Stimulated activated CD8-positive, alpha-beta memory T cell treated with anti-CD3 and anti-CD28 coated beads, Interleukin-12 subunit alpha, Interleukin-12 subunit beta, amount 100 ng/mL, for 24 hours (primary cell): ENCODE measurements around the gene TMPRSS13.
"Not testable (repeated sequence)": the region's sequence is repeated elsewhere in the genome, so short reads cannot be mapped to it uniquely, and the experiment has no call there.

Source experiments
- DNase-seq: peaks from one replicate; pipeline ENCODE4 v3.0.0-alpha.2; 2020; ENCODE audit errors: extremely low read depth

Gene TMPRSS13

DNA sequence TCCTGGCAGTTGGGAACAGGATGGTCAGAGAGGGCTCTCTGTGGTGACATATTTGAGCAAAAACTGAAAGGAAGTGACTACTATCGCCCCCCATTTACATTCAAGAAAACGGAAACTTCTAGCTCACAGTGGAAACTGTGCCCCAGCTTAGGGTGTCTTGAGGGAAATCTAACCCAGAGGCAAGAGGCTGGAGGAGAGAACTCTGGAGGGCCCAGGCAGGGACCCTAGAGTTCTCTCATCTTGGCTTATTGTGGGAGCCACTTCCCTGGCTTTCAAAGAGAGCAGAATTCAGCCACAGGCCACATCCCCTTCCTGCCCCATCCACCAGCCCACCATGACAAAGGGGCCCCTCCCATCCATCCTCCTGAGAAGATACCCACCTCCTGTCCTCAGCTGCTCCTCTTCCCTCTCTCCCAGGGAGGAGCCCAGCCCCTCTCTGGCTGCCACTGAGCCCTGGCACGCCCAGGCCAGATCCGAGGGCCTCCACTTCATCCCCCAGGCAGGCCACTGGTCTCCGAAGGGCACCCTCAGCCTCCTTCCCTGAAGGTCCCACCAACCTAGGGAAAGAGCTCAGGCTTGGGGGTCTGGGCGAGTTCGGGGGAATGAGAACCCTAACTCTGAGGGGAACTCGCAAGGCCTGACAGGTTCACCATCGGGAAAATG lies 1.6 kb upstream of the TMPRSS13 start:
- no peak for DNase-seq

DNA sequence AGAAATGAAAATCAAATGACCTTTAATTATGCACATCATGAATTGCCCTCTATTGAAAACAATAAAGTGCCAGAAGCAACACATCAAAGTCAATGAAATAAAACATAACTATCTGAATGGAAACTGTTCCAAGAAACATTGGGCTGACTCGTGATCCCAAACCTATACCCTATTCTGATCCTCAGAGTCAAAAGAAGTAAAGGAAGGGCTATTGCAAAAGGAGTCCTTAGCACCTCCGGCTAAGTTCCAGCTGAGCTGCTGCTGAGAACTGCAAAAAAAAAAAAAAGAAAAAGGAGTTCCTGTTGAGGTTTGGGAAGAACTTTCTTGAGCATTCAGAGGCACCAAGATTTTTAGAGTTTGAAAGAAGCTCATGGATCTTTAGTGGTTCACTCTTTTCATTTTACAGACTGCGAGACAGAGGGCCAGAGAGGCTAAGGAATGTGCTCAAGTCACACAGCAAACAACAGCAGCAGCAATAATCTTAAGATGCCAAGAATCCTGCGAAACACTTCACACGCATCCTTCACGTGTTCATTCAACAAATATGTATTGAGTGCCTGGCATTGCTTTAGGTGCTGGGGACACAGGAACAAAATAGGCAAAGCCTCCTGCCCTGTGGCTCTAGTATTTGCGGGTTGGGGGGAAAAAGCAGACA lies 841 bp upstream of the TMPRSS13 start:
- DNase-seq: no peak

DNA sequence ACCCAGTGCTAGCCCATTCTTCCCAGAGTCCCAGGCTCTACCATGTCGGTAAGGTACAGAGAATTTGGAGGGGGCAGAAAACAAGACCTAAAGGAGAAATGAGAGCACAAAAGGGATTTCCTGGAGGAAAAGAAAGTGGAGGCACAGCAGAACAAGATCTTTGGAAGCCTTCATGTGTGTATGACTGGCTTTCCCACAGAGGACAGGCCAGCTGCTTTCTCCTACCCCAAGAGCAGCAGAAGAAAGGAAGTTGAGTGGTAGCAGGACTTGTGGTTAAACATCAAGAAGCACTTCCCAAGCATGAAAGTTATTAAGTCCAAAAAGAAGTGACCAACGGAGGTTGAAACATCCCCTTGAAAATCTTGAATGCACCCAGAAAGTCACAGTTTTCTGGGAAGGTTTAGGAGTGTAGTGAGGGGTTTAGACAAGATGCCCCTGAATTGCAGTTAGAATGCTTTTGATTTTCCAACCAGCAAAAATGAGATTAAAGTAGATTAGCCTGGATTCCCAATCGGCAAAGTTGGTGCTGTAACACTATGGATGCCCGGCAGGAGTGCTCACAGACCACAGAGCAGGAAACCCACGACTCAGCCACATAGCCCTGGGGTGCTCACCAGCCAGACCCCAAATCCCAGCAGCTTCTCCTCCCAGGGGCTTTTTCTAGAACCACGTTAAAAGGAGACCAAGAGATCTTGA lies 608 bp downstream of the TMPRSS13 start:
- no peak for DNase-seq

- no peak for DNase-seq
These were observed 1.3 kb downstream of the TMPRSS13 start for GRCh38 chr11:117927926-117928325.

DNA sequence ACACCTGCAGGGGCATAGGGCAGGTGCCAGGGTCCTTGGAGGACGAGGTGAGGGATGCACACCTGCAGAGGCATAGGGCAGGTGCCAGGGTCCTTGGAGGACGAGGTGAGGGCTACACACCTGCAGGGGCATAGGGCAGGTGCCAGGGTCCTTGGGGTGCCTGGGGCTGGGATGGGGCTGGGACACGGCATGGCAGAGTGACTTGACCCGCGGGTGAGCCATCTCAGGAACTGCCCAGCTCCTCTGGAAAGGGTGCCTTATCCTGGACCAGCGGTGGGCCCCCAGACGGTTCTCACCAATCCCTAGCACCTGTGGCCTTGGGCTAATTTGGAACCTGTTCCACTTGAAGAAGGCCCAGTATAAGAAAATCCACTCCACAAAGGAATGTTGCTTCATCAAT lies 3.0 kb downstream of the TMPRSS13 start:
- DNase-seq: not testable (repeated sequence)

DNA sequence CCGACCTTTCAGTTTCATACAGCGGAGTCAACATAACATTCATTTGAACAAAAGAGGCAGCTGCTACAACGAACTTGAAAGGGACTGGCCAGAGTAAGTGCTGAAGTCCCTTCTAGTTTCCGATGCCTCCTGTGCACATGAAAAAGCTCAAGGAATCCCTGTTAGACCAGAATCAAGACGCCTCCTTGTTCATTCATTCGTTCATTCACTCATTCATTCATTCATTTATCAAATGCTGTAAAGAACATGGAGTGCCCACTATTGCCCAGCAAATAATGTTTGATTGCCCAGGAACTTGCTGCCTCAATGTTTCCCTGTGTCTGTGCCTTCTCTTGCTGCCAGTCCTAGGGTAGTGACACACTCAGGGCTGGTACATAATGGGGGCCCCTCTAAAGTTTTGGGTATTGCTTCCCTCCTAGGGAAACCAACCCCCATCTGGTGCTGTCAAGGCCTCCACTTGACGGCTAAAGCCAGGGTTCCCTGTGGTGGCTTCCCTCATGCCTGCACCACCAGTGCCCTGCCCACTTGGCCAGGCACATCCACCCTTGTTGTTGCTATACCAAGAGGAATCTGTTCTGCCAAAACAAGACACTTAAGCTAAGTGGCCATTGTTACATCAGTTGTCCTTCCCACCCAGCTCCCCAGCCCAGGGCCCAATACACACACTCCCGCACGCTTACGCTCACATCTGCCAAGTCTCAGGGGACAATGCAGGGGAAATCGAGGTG lies 3.8 kb downstream of the TMPRSS13 start:
- no peak for DNase-seq

GRCh38 chr11:117924631-117925170 lies 4.5 kb downstream of the TMPRSS13 start:
- DNase-seq: no peak

GRCh38 chr11:117923773-117924172 lies 5.4 kb downstream of the TMPRSS13 start:
- DNase-seq: no peak

DNA sequence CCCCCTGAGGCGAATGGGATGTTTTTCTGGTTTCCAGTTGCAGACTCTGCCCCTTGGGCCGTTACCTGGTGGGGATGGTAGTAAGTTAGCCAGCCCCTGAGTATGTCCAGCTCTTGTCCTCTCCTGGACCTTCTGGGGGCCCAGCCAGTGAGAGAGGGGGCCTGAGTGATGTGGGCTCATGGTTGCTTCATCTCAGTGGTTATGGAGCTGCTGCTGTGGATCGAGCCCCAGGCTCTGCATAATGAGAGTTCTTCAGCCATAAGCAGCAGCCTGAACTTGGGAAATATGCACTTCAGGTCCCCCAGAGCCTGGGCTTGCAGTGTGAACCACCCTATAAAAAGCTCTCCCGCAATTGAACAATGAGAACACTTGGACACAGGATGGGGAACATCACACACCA lies 5.9 kb downstream of the TMPRSS13 start:
- DNase-seq: no peak

DNA sequence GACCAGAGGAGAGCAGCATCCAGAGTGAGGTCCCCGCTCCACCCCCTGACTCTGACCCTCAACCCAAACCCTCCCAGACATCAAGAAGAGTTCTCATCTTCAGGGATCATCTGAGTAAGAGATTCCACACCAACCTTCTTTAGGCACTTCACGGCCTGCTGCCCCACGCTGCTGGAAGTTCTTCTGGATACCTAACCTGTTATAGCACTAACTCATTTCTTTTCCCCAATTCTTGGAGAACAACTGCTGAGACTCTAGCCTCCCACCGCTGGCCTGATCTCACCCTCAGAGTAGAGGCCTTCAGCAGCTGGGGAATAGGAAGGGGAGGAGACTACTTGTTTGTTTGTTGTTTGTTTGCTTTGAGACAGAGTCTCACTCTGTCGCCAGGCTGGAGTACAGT lies 7.3 kb downstream of the TMPRSS13 start:
- no peak for DNase-seq

DNA sequence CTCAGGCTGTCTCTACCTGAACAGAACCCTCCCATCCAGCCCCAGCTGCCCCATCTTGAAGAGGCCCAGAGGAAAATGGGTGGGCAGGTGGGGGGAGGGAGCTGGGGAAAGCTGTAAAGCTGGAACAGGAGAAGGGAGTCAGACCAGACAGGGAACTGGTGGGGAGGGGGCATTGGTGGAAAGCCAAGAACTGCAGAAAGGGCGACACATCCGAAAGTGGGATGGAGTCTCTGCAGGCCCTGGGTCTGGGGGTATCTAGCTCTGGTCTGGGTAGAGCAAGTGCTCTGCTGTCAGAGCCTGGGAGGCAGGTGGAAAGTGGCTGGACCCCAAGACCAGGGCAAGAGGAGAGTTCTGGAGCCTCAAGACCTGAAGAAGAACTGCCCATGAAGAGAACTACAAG lies 7.7 kb downstream of the TMPRSS13 start:
- DNase-seq: no peak

GRCh38 chr11:117919781-117920221 lies 9.4 kb downstream of the TMPRSS13 start:
- DNase-seq: no peak

- no peak for DNase-seq
These were observed 9.9 kb downstream of the TMPRSS13 start for GRCh38 chr11:117919341-117919740.

- no peak for DNase-seq
These were observed 10.6 kb downstream of the TMPRSS13 start for GRCh38 chr11:117918366-117919255.

- no peak for DNase-seq
These were observed 11.5 kb downstream of the TMPRSS13 start for GRCh38 chr11:117917591-117918151.

GRCh38 chr11:117916956-117917355 lies 12.2 kb downstream of the TMPRSS13 start:
- no peak for DNase-seq

DNA sequence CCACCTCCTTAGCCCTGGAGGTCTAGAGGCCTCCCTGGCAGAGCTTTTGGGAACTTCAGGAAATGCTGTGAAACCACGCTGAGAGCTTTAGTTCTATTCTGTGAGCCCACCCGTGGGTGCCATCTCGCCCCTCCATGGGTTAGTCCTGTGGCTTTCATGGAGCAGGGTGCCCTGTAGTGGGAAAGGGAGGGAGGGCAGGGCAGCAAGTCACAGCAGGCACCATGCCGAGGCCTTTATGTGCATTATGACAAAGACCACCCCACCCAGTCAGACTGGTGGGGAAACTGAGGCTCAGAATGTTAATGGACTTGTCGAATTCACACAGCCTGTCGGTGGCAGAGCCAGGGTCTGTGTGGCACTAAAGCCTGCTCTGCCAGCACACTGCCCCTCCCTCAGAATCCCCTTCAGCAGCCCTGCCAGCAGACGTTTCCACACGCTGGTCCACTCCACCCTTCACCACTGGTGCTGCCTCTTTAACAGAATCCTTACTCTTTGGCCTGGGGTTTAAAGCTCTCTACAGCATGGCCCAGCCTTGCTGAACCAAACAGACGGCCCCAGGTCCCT lies 13.4 kb downstream of the TMPRSS13 start:
- DNase-seq: no peak

- DNase-seq: no peak
These were observed 14.1 kb downstream of the TMPRSS13 start for GRCh38 chr11:117914991-117915618.

GRCh38 chr11:117914398-117914761 lies 14.8 kb downstream of the TMPRSS13 start:
- no peak for DNase-seq
